WERI-Rb-1 (cell line): ENCODE results near the gene ANKRD62.

Experiments
- DNase-seq: peaks from one replicate; pipeline ENCODE4 v3.0.0-alpha.2; 2020
- H3K27ac ChIP-seq: fragments of 250-450 bp; sonication (Bioruptor Pico); 2 replicates; pipeline ENCODE4 v1.5.1; 2020; ENCODE audit warnings: mild to moderate bottlenecking, moderate library complexity
- H3K27me3 ChIP-seq: fragments of 250-450 bp; sonication (Bioruptor Pico); 2 replicates; pipeline ENCODE4 v1.5.1; 2021; ENCODE audit warnings: mild to moderate bottlenecking, low read depth, moderate library complexity; ENCODE audit not compliant: insufficient read depth, severe bottlenecking
- H3K36me3 ChIP-seq: fragments of 250-450 bp; sonication (Bioruptor Pico); 2 replicates; pipeline ENCODE4 v1.5.1; 2020; ENCODE audit warnings: mild to moderate bottlenecking, moderate library complexity
- H3K4me3 ChIP-seq: 2 replicates; pipeline ENCODE4 v1.5.1; 2011; ENCODE audit warnings: low read depth, mild to moderate bottlenecking, control low read depth, low read length
- H3K9me3 ChIP-seq: fragments of 250-450 bp; sonication (Bioruptor Pico); 2 replicates; pipeline ENCODE4 v1.5.1; 2021; ENCODE audit warnings: mild to moderate bottlenecking, moderate library complexity; ENCODE audit not compliant: severe bottlenecking
- CTCF ChIP-seq: IDR thresholded peaks from 2 replicates; pipeline ENCODE4 v1.5.1; 2011; ENCODE audit warnings: low read depth, mild to moderate bottlenecking, control low read depth, inconsistent platforms, low read length

Gene ANKRD62

GRCh38 chr18:12048827-12049175, 44.8 kb upstream of the ANKRD62 start:
- peaks cover 2% of the 10 kb centered on the region for H3K27me3 ChIP-seq
- no peak overlapping the region for H3K27ac ChIP-seq
- no peak for TF ChIP-seq CTCF
- no peaks in the 10 kb centered on the region for H3K36me3 ChIP-seq
- DNase-seq: no peak
- H3K4me3 ChIP-seq: no peak overlapping the region
- no peaks in the 10 kb centered on the region for H3K9me3 ChIP-seq

- TF ChIP-seq CTCF: no peak
- H3K36me3 ChIP-seq: no peaks in the 10 kb centered on the region
- no peak for DNase-seq
- no peaks in the 10 kb centered on the region for H3K9me3 ChIP-seq
- peaks cover 2% of the 10 kb centered on the region for H3K27me3 ChIP-seq
- H3K27ac ChIP-seq: no peak overlapping the region
- no peak overlapping the region for H3K4me3 ChIP-seq
Observed at GRCh38 chr18:12049978-12050811, 43.4 kb upstream of the ANKRD62 start.

- H3K4me3 ChIP-seq: no peak overlapping the region
Observed at GRCh38 chr18:12052866-12053265, 40.8 kb upstream of the ANKRD62 start.

GRCh38 chr18:12053289-12053688, 40.4 kb upstream of the ANKRD62 start:
- H3K27ac ChIP-seq: no peak overlapping the region
- peaks cover 2% of the 10 kb centered on the region for H3K27me3 ChIP-seq
- H3K36me3 ChIP-seq: no peaks in the 10 kb centered on the region
- TF ChIP-seq CTCF: no peak
- H3K4me3 ChIP-seq: no peak overlapping the region
- H3K9me3 ChIP-seq: no peaks in the 10 kb centered on the region
- no peak for DNase-seq

More at GRCh38 chr18:12052866-12053265, 40.8 kb upstream of the ANKRD62 start:
- Histone ChIP-seq H3K9me3 (no peaks in the 10 kb centered on the region), H3K36me3 (no peaks in the 10 kb centered on the region), H3K27me3 (peaks cover 2% of the 10 kb centered on the region), H3K27ac (no peak overlapping the region)
- TF ChIP-seq CTCF: no peak
- DNase-seq: no peak

- no peak overlapping the region for H3K27ac ChIP-seq
- H3K36me3 ChIP-seq: no peaks in the 10 kb centered on the region
- no peaks in the 10 kb centered on the region for H3K9me3 ChIP-seq
- H3K4me3 ChIP-seq: no peak overlapping the region
- DNase-seq: no peak
- TF ChIP-seq CTCF: no peak
- no peaks in the 10 kb centered on the region for H3K27me3 ChIP-seq
Observed at GRCh38 chr18:12056034-12056883, 37.4 kb upstream of the ANKRD62 start.
